Stromal cell of bone marrow (primary cell): ENCODE measurements around the gene ZNF638.

Source experiments
- DNase-seq: peaks from one replicate; pipeline ENCODE4 v3.0.0-alpha.2; 2012; ENCODE audit warnings: low read depth

The ZNF638 gene

DNA sequence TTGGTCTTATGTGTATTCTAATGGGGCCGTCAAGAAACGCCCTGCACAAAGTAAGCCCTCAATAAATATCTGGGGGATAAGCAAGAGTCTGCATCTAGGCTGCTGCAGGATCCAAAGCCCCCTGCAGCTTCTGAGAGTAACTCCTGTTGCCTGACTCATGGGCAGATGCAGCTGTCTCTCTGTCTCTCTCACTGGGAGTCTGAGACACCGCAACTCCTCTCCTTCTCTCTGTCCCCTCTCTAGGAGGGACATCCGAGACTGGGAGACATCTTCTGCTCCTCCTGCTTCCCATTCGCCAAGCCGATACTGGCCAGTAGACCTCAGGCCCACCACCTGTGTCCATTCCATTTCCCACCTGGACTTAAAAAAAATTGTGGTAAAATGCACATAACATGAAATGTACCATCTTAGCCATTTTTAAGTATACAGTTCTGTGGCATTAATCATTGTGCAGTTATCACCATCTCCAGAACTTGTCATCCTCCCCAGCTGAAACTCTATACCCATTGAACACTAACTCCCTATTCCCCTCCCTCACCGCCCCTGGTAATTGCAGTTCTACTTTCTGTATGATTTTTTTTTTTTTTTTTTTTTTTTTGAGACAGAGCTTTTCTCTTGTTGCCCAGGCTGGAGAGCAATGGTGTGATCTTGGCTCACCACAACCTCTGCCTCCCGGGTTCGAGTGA lies 141.9 kb downstream of the ZNF638 start:
- no peak for DNase-seq

- DNase-seq: no peak
Observed at GRCh38 chr2:71474116-71474743, 142.6 kb downstream of the ZNF638 start.

DNA sequence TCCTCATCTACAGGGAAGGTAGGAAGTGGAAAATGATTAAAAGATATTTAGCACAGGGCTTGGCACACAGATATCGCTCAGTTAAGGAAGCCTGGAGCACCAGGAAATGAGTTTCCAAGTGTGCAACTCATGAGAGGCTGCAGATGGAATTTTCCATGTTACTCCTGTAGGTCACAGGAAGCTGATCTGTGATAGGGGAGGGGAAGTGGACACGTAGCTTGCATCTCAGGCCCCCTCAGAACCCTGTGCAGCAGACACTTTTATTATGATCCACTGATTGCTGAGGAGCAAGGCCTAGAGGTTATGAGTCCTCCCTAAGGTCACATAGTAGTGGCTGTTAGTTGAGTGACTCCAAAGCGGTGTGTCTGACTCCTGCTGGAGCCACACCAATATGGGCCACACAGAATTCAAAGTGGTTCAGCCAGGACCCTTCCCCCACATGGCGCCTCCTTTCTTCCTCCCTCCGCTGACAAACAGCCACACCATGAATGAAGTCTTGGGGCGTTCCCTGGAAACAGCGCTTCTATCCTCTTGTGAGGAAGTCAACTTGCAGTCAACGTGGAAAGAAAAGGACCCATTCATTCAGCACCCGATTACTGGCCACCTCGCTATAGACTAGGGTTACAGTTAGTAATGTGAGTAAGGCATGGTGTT lies 143.3 kb downstream of the ZNF638 start:
- no peak for DNase-seq

- no peak for DNase-seq
Observed at GRCh38 chr2:71476495-71476894, 144.9 kb downstream of the ZNF638 start.

DNA sequence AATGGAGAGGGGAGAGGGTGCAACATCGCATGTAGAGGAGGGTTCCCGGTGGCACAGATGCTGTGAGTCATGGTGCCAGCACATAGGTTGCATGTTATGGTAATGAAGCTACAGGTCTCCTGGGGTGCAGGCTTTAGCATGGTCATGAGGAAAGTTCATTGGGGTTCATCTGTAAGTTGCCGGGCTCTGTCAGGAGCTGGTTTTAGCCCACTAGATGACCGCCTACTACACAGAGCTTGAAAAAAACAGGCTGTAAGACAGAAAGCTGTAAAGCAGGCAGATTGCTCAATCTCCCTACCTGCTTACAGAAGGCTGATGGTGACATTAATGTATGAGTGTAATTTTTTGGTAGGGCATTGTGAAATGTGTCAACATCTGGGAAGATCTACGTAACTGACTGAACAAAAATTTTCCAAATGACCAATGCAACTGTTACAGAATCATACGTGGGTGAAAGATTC lies 145.7 kb downstream of the ZNF638 start:
- DNase-seq: no peak

GRCh38 chr2:71478806-71479205 lies 147.2 kb downstream of the ZNF638 start:
- DNase-seq: no peak

GRCh38 chr2:71479261-71479660 lies 147.7 kb downstream of the ZNF638 start:
- DNase-seq: no peak

DNA sequence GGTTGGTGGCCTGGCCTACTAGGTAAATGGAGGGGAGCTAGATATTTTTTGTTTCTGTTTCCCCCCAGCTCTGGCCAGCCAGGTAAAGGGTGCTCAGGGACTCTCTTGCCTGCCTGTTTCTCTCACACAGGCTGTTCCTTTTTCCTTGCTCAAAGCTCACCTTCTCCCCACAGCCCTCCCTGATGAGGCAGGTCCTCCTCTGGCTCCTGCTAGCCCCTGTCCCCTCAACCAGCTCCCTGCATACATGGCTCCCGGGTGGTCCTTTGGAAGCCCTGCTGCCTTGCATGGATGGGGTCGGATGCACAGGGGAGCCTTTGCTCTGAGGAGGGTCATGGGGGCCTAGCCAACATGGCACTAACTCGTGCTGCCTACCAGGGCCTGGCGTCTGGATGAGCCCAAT lies 149.5 kb downstream of the ZNF638 start:
- DNase-seq: no peak

DNA sequence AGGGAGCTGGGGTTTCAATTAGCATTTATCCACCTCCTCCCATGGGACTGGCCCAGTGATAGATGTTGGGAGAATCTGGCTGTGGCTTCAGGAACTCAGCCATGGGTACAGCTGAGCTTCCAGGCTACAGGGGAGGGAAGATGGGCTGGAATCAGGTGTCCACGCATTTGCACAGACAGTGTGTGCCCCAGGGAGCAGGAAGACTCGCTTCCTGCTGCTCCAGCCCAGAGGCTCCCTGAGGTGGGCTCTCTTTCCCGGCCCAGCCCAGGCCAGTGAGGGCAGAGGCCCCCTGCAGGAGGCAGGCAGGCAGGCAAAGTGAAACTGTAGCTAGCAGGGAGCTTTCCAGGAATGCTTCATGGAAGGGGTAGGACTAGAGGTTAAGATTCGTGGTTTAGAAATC lies 150.5 kb downstream of the ZNF638 start:
- DNase-seq: no peak

DNA sequence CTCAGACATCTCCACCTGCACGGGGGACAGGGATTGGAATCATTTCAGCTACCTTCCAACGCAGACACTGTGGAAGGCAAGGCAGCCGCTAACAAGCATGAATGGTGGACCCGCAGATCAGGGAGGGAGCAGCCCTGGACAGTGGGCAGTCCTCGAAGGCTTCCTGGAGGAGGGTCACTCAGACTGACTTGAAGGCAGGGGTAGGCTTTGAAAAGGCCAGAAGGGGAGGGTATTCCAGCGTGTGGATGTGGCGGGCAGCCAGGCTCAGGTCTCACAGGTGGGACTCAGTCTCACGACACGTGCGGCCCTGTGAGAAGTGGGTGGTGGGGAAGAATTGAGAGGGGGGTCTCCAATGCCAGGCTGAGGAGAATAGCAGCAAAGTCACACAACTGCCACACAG lies 151.7 kb downstream of the ZNF638 start:
- DNase-seq: no peak

DNA sequence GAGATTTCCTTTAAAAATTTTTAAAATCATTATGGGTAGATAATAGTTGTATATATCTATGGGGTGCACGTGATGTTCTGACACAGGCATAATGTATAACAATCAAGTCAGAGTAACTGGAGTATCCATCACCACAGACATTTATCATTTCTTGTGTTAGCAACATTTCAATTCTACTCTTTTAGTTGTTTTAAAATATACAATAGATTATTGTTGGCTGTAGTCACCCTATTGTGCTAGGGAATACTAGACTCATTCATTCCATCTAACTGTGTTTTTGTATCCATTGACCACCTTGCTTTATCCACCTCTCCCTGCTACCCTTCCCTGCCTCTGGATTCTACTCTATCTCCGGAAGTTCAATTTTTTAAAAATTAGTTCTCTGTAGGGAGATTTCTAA lies 152.8 kb downstream of the ZNF638 start:
- DNase-seq: no peak
